Small intestine (tissue), 7 donors: Measurements from ENCODE around the gene USP6. TPM values are rescaled to one million over a fixed set of nuclear protein-coding genes. Genes with fewer than 3 reads are reported as not detected.
"Not testable (repeated sequence)": the region's sequence is repeated elsewhere in the genome, so short reads cannot be mapped to it uniquely, and the experiment has no call there.

Source experiments
- DNase-seq, 2 donors: peaks; one replicate each; pipeline versions ENCODE4 v3.0.0 to v3.0.0-alpha.2; 2013
- FAIRE-seq: peaks from 2 replicates; lab custom pipeline; 2012; peaks lifted over from hg19 to GRCh38; lab: Jason Lieb, UNC
- H3K27ac ChIP-seq, 3 donors: one replicate each; pipeline ENCODE4 v1.5.1; 2013; ENCODE audit warnings: low read length in 2 of 3, mild to moderate bottlenecking in 2 of 3, control low read depth in 1 of 3, inconsistent platforms in 1 of 3, low read depth in 1 of 3, moderate library complexity in 1 of 3
- H3K27me3 ChIP-seq, 3 donors: one replicate each; pipeline ENCODE4 v1.6.1; 2013; ENCODE audit warnings: low read length in 3 of 3, inconsistent platforms in 1 of 3; ENCODE audit not compliant: control insufficient read depth in 3 of 3, insufficient read depth in 3 of 3
- H3K36me3 ChIP-seq, 3 donors: one replicate each; pipeline ENCODE4 v1.6.1; 2013; ENCODE audit warnings: low read length in 3 of 3, inconsistent platforms in 1 of 3, low read depth in 1 of 3, mild to moderate bottlenecking in 1 of 3, moderate library complexity in 1 of 3; ENCODE audit not compliant: control insufficient read depth in 3 of 3, insufficient read depth in 2 of 3
- H3K4me1 ChIP-seq, 3 donors: one replicate each; pipeline ENCODE4 v1.6.1; 2013; ENCODE audit warnings: low read length in 2 of 3, inconsistent platforms in 1 of 3, low read depth in 1 of 3, mild to moderate bottlenecking in 1 of 3, moderate library complexity in 1 of 3; ENCODE audit not compliant: control insufficient read depth in 3 of 3, insufficient read depth in 2 of 3
- H3K4me3 ChIP-seq, 3 donors: one replicate each; pipeline ENCODE4 v1.5.1; 2013; ENCODE audit warnings: low read length in 3 of 3, control low read depth in 1 of 3, inconsistent platforms in 1 of 3, low read depth in 1 of 3, mild to moderate bottlenecking in 1 of 3, moderate library complexity in 1 of 3
- H3K9me3 ChIP-seq, 2 donors: one replicate each; pipeline ENCODE4 v1.6.1; 2013; ENCODE audit warnings: low read depth in 1 of 2, low read length in 1 of 2; ENCODE audit not compliant: control insufficient read depth in 2 of 2, insufficient read depth in 1 of 2
- WGBS, 3 donors: extraction: QIAGEN DNeasy Blood & Tissue Kit; methylation state at CpG; one replicate each; pipeline ENCODE4 v1.1.7; 2013; 5-methylcytosine and 5-hydroxymethylcytosine counted together
- polyA plus RNA-seq, 4 donors: library from polyadenylated mRNA; stranded (reverse) in 3 of 4; unstranded in 1 of 4; fragments of 200-250 nt in 3 of 4; fragments of 120-200 nt in 1 of 4; gene quantifications; one replicate each; pipeline versions ENCODE4 v1.2.1 to v1.2.3, GENCODE V29; 2013
- donor health status: healthy with polysubstance abuse.
- donor health status: control.
- donor health status: control.
- donor health status: Bipolar disorder and iron deficiency.
- donor health status: healthy.

The USP6 gene
- polyA plus RNA-seq, 4 donors = 0.03 to 0.44 TPM; not detected in 2

GRCh38 chr17:5130261-5130660 lies 14.4 kb downstream of the USP6 start:
- H3K36me3 ChIP-seq, H3K9me3 ChIP-seq, H3K4me3 ChIP-seq, DNase-seq, H3K27me3 ChIP-seq, H3K27ac ChIP-seq, FAIRE-seq, H3K4me1 ChIP-seq: not testable (repeated sequence)
- WGBS, 3 donors = 90 to 92% (median 91%) methylated on average over 10 of the region's 10 CpGs

- not testable (repeated sequence) for H3K36me3 ChIP-seq, H3K9me3 ChIP-seq, H3K27ac ChIP-seq, DNase-seq, H3K27me3 ChIP-seq, FAIRE-seq, H3K4me3 ChIP-seq, H3K4me1 ChIP-seq
- WGBS, 3 donors = 81 to 88% (median 83%) methylated on average over 5 of the region's 5 CpGs
Observed at GRCh38 chr17:5130687-5131086, 14.9 kb downstream of the USP6 start.

- H3K4me3 ChIP-seq = no peak overlapping the region
- no peak overlapping the region for H3K27ac ChIP-seq
- no peak for FAIRE-seq
- 61 to 84% (median 67%) methylated on average over 7 of the region's 7 CpGs for WGBS, 3 donors
- no peaks in the 10 kb centered on the region for H3K36me3 ChIP-seq
- no peak for DNase-seq
- H3K9me3 ChIP-seq = no peaks in the 10 kb centered on the region
- no peaks in the 10 kb centered on the region for H3K27me3 ChIP-seq
- H3K4me1 ChIP-seq = no peaks in the 10 kb centered on the region
Observed at GRCh38 chr17:5131146-5131715, 15.4 kb downstream of the USP6 start.

GRCh38 chr17:5131799-5132502 lies 16.1 kb downstream of the USP6 start:
- WGBS, 3 donors = 82 to 84% (median 83%) methylated on average over 14 to 16 of the region's 16 CpGs
- DNase-seq, H3K27me3 ChIP-seq, H3K36me3 ChIP-seq, H3K4me1 ChIP-seq, FAIRE-seq, H3K27ac ChIP-seq, H3K9me3 ChIP-seq, H3K4me3 ChIP-seq: not testable (repeated sequence)

GRCh38 chr17:5132503-5133225 lies 16.8 kb downstream of the USP6 start:
- FAIRE-seq = not testable (repeated sequence)

GRCh38 chr17:5133311-5133710 lies 17.5 kb downstream of the USP6 start:
- no peak overlapping the region for H3K27ac ChIP-seq
- H3K9me3 ChIP-seq = no peaks in the 10 kb centered on the region
- DNase-seq (no peak), FAIRE-seq (no peak)
- H3K4me3 ChIP-seq = no peak overlapping the region
- H3K36me3 ChIP-seq = no peaks in the 10 kb centered on the region
- no peaks in the 10 kb centered on the region for H3K4me1 ChIP-seq
- 74 to 78% (median 78%) methylated on average over 6 to 8 of the region's 8 CpGs for WGBS, 3 donors
- H3K27me3 ChIP-seq = no peaks in the 10 kb centered on the region

More at GRCh38 chr17:5132503-5133225, 16.8 kb downstream of the USP6 start:
- not testable (repeated sequence) for H3K4me1 ChIP-seq, DNase-seq, H3K9me3 ChIP-seq, H3K27ac ChIP-seq, H3K4me3 ChIP-seq, H3K27me3 ChIP-seq, H3K36me3 ChIP-seq
- 89 to 91% (median 90%) methylated on average over 13 to 15 of the region's 15 CpGs for WGBS, 3 donors

- not testable (repeated sequence) for H3K4me3 ChIP-seq, FAIRE-seq, H3K27me3 ChIP-seq, H3K9me3 ChIP-seq, H3K36me3 ChIP-seq, H3K27ac ChIP-seq, DNase-seq, H3K4me1 ChIP-seq
- 90 to 92% (median 90%) methylated on average over 8 of the region's 8 CpGs for WGBS, 3 donors
Observed at GRCh38 chr17:5133961-5134360, 18.1 kb downstream of the USP6 start.

GRCh38 chr17:5134571-5134970 lies 18.7 kb downstream of the USP6 start:
- H3K4me3 ChIP-seq, FAIRE-seq, DNase-seq, H3K27me3 ChIP-seq, H3K36me3 ChIP-seq, H3K27ac ChIP-seq, H3K4me1 ChIP-seq, H3K9me3 ChIP-seq: not testable (repeated sequence)
- WGBS, 3 donors = 80 to 88% (median 85%) methylated on average over 11 of the region's 11 CpGs
